IPS-20b (cell line): ENCODE results near the gene KRTAP21-1.

Experiments used
- H3K27ac ChIP-seq: one replicate; pipeline ENCODE4 v1.5.1; 2013; ENCODE audit warnings: low read length
- H3K27me3 ChIP-seq: 2 replicates; pipeline ENCODE4 v1.6.1; 2013; ENCODE audit warnings: mild to moderate bottlenecking, low read length, inconsistent platforms; ENCODE audit not compliant: insufficient read depth
- H3K36me3 ChIP-seq: 2 replicates; pipeline ENCODE4 v1.6.1; 2013; ENCODE audit warnings: low read depth, mild to moderate bottlenecking, inconsistent platforms, low read length, moderate library complexity; ENCODE audit not compliant: insufficient read depth
- H3K4me1 ChIP-seq: 2 replicates; pipeline ENCODE4 v1.6.1; 2013; ENCODE audit warnings: mild to moderate bottlenecking, control low read depth, inconsistent platforms, low read length, moderate library complexity; ENCODE audit not compliant: insufficient read depth
- H3K4me3 ChIP-seq: 2 replicates; pipeline ENCODE4 v1.5.1; 2013; ENCODE audit warnings: mild to moderate bottlenecking, low read length, inconsistent platforms
- H3K9ac ChIP-seq: 2 replicates; pipeline ENCODE4 v1.6.1; 2013; ENCODE audit warnings: low read depth, mild to moderate bottlenecking, inconsistent platforms, low read length, moderate library complexity
- H3K9me3 ChIP-seq: 2 replicates; pipeline ENCODE4 v1.6.1; 2013; ENCODE audit warnings: mild to moderate bottlenecking, low read depth, low read length, inconsistent platforms; ENCODE audit not compliant: insufficient read depth

Gene KRTAP21-1

DNA sequence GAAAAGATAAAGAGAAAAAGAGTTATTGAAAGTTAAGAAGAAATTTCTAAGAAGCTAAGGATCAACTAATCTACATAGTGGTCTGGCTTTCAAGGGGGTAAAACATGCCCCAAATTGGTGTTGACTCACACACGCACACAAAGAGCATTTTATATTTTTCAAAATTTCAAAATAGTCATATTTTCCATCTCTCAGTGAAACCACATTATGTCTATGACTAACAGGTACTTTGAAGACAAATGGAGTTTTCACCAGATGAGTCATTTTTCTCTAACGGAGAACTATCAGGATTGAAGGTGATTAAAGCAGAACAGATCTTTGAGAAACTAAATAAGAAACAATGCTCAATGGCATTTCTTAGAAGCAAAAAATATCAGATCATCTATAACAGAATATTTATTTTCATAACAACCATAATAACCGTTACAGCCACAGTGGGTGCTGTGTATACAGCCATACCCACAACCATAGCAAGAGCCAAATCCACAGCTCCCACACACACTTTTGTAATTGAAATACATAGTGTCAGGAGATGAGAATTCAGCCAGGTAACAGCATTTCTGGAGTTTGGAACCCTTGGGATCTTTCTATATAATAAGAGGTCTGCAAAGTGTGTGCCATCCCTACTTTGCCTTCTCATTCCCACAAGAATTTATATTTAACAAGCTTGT, 36.9 kb downstream of the KRTAP21-1 start, which contains the start of gene KRTAP21-3:
KRTAP21-3 (minus strand) TSS at position 539 of the 671 bp plus-strand sequence; CDS start at position 521, 18 bp downstream.
- H3K27me3 ChIP-seq: no peaks in the 10 kb centered on the region

DNA sequence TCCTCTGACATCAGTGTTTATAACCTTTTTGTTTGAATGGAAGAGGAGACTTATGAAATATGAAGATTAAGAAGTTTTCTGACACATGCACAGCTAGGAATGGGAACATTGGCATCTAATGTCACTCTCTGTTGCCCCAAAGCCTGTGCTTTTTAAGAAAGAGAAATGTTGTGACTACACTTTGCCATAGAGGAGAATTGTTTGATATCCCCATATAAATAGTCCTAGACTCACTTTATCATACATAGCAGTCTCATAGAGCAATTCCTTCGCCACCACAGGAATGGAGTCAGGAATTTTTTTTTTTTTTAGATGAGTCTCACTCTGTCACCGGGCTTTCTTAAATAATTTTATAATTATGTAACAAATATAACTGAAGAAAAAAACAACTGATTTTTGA, 38.1 kb downstream of the KRTAP21-1 start:
- Histone ChIP-seq H3K36me3 (no peaks in the 10 kb centered on the region), H3K27me3 (no peaks in the 10 kb centered on the region), H3K4me1 (no peaks in the 10 kb centered on the region), H3K27ac (no peak overlapping the region), H3K9me3 (peaks cover 6% of the 10 kb centered on the region; the same call in 1 of the 2 replicates), H3K4me3 (no peak overlapping the region), H3K9ac (no peak overlapping the region)

More for the DNA sequence above, 36.9 kb downstream of the KRTAP21-1 start, which contains the start of gene KRTAP21-3:
- Histone ChIP-seq H3K9ac (no peak within 1 kb of the TSS), H3K4me3 (no peak within 1 kb of the TSS), H3K9me3 (no peaks in the 10 kb centered on the region), H3K27ac (no peak within 1 kb of the TSS), H3K36me3 (no peaks in the 10 kb centered on the region), H3K4me1 (no peaks in the 10 kb centered on the region)

DNA sequence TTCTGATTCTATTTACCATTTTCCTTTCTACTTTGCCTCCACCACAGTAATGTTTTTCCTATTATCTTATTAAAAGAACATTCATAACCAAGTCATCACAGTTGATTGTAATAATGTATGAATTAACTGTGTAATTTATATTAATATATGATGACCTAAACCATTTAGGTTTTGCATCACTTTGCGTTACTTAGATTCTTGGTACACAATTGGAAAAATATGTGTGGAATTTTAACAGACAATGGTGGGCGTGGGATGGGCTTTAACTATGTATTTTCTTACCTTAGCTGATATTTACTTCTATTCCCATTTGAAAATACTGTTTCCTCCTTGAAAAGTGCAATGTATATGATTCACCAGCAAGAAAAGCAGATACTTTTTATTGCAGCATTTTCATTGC, 40.3 kb downstream of the KRTAP21-1 start:
- Histone ChIP-seq H3K9ac (no peak overlapping the region), H3K27me3 (no peaks in the 10 kb centered on the region), H3K36me3 (no peaks in the 10 kb centered on the region), H3K4me3 (no peak overlapping the region), H3K9me3 (peaks cover 7% of the 10 kb centered on the region; the same call in 1 of the 2 replicates), H3K4me1 (no peaks in the 10 kb centered on the region), H3K27ac (no peak overlapping the region)

- Histone ChIP-seq H3K27me3 (no peaks in the 10 kb centered on the region), H3K4me3 (no peak overlapping the region), H3K9ac (no peak overlapping the region), H3K36me3 (no peaks in the 10 kb centered on the region), H3K27ac (no peak overlapping the region), H3K9me3 (peaks cover 7% of the 10 kb centered on the region; the same call in 1 of the 2 replicates), H3K4me1 (no peaks in the 10 kb centered on the region)
These were observed 40.8 kb downstream of the KRTAP21-1 start for GRCh38 chr21:30714456-30714855.

GRCh38 chr21:30713766-30714165, 41.5 kb downstream of the KRTAP21-1 start:
- H3K27ac ChIP-seq: no peak overlapping the region

DNA sequence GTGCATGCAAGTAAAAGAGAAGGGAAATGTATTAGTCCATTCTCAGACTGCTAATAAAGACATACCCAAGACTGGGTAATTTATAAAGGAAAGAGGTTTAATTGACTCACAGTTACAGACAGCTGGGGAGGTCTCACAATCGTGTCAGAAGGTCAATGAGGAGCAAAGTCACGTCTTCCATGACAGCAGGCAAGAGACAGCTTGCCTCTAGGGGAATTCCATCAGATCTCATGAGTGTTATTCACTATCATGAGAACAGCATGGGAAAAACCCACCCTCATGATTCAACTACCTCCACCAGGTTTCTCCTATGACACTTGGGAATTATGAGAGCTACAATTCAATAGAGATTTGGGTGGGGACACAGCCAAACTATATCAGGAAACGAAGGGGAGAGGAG, 44.7 kb downstream of the KRTAP21-1 start:
- H3K27me3 ChIP-seq: no peaks in the 10 kb centered on the region
- no peaks in the 10 kb centered on the region for H3K36me3 ChIP-seq
- H3K9ac ChIP-seq: no peak overlapping the region
- peaks cover 7% of the 10 kb centered on the region; the same call in 1 of the 2 replicates for H3K9me3 ChIP-seq
- H3K4me3 ChIP-seq: no peak overlapping the region
- no peaks in the 10 kb centered on the region for H3K4me1 ChIP-seq
- no peak overlapping the region for H3K27ac ChIP-seq

More at GRCh38 chr21:30713766-30714165, 41.5 kb downstream of the KRTAP21-1 start:
- Histone ChIP-seq H3K27me3 (no peaks in the 10 kb centered on the region), H3K36me3 (no peaks in the 10 kb centered on the region), H3K9ac (no peak overlapping the region), H3K9me3 (peaks cover 7% of the 10 kb centered on the region; the same call in 1 of the 2 replicates), H3K4me1 (no peaks in the 10 kb centered on the region), H3K4me3 (no peak overlapping the region)

GRCh38 chr21:30707409-30707808, 47.8 kb downstream of the KRTAP21-1 start:
- Histone ChIP-seq H3K27ac (no peak overlapping the region), H3K27me3 (no peaks in the 10 kb centered on the region), H3K4me3 (no peak overlapping the region), H3K36me3 (no peaks in the 10 kb centered on the region), H3K9ac (no peak overlapping the region), H3K9me3 (peaks cover 4% of the 10 kb centered on the region; the same call in 1 of the 2 replicates), H3K4me1 (no peaks in the 10 kb centered on the region)
